H1 (cell line): ENCODE measurements around the gene GULP1. TPM values are rescaled to one million over a fixed set of nuclear protein-coding genes. Genes with fewer than 3 reads are reported as not detected.

Source experiments
- CTCF ChIA-PET: fragments of 300-600 bp; sonication (Branson Sonifier 250); formaldehyde crosslinking; loops from one replicate; lab custom pipeline; 2021; ENCODE audit not compliant: partially characterized antibody; lab: Charles Lee
- POLR2A ChIA-PET: fragments of 300-600 bp; sonication (Branson Sonifier 250); formaldehyde crosslinking; loops from one replicate; lab custom pipeline; 2021; ENCODE audit warnings: inconsistent platforms; ENCODE audit not compliant: partially characterized antibody; lab: Charles Lee
- DNase-seq, 2 experiments: peaks; one replicate each; pipeline versions ENCODE4 v3.0.0 to v3.0.0-alpha.2; 2010 to 2022; ENCODE audit warnings: low spot score in 2 of 2, low read depth in 1 of 2, mixed read lengths in 1 of 2
- FAIRE-seq: peaks from 2 replicates; lab custom pipeline; 2011; peaks lifted over from hg19 to GRCh38; lab: Jason Lieb, UNC
- H2AFZ ChIP-seq: 2 replicates; pipeline ENCODE4 v1.8.1; 2012; ENCODE audit warnings: low read length, inconsistent platforms
- H2AK5ac ChIP-seq: 2 replicates; pipeline ENCODE4 v1.6.1; 2013; ENCODE audit warnings: low read depth, low read length
- H2BK120ac ChIP-seq: replicated peaks from 2 replicates; pipeline ENCODE3; 2013; ENCODE audit warnings: low read depth, low read length, inconsistent platforms
- H2BK12ac ChIP-seq: 2 replicates; pipeline ENCODE4 v1.6.1; 2013; ENCODE audit warnings: low read depth, low read length
- H2BK15ac ChIP-seq: 2 replicates; pipeline ENCODE4 v1.6.1; 2013; ENCODE audit warnings: low read length
- H2BK20ac ChIP-seq: 2 replicates; pipeline ENCODE4 v1.6.1; 2013; ENCODE audit warnings: low read length
- H2BK5ac ChIP-seq: 2 replicates; pipeline ENCODE4 v1.6.1; 2013; ENCODE audit warnings: low read depth, low read length
- H3K14ac ChIP-seq: 2 replicates; pipeline ENCODE4 v1.6.1; 2013; ENCODE audit warnings: inconsistent platforms; ENCODE audit not compliant: insufficient read length
- H3K18ac ChIP-seq: 2 replicates; pipeline ENCODE4 v1.6.1; 2013; ENCODE audit warnings: low read length; ENCODE audit errors: extremely low read depth
- H3K23ac ChIP-seq: 2 replicates; pipeline ENCODE4 v1.6.1; 2013; ENCODE audit warnings: inconsistent platforms; ENCODE audit not compliant: insufficient read length
- H3K23me2 ChIP-seq: 2 replicates; pipeline ENCODE4 v1.6.1; 2013; ENCODE audit warnings: low read depth, low read length
- H3K27ac ChIP-seq: 2 replicates; pipeline ENCODE4 v1.6.1; 2011; ENCODE audit warnings: low read depth, low read length, inconsistent platforms
- H3K27me3 ChIP-seq, 4 experiments: replicated peaks in 1 of 4; 1 replicate in 1 of 4; 2 replicates in 3 of 4; pipeline versions ENCODE4 v1.6.1 to v1.8.1; 2011 to 2013; ENCODE audit warnings: low read length in 3 of 4, mild to moderate bottlenecking in 3 of 4, inconsistent platforms in 2 of 4, mixed read lengths in 2 of 4, moderate library complexity in 1 of 4; ENCODE audit not compliant: control insufficient read depth in 3 of 4, insufficient read depth in 3 of 4; ENCODE audit errors: extremely low read depth in 1 of 4
- H3K36me3 ChIP-seq, 4 experiments: 2 replicates each; pipeline versions ENCODE4 v1.6.1 to v1.8.1; 2011 to 2013; ENCODE audit warnings: mild to moderate bottlenecking in 4 of 4, low read length in 3 of 4, moderate library complexity in 2 of 4, control low read depth in 1 of 4, inconsistent platforms in 1 of 4; ENCODE audit not compliant: insufficient read depth in 4 of 4, control insufficient read depth in 2 of 4
- H3K4ac ChIP-seq: replicated peaks from 2 replicates; pipeline ENCODE3; 2013; ENCODE audit warnings: low read length, low read depth, mixed read lengths, inconsistent platforms; ENCODE audit not compliant: insufficient read length
- H3K4me1 ChIP-seq, 4 experiments: replicated peaks in 1 of 4; 1 replicate in 1 of 4; 2 replicates in 3 of 4; pipeline versions ENCODE4 v1.6.1 to v1.8.1; 2011 to 2013; ENCODE audit warnings: low read length in 3 of 4, inconsistent platforms in 2 of 4, mixed read lengths in 1 of 4; ENCODE audit not compliant: insufficient read depth in 4 of 4, control insufficient read depth in 3 of 4
- H3K4me2 ChIP-seq, 2 experiments: 2 replicates each; pipeline versions ENCODE4 v1.6.1 to v1.8.1; 2011 to 2013; ENCODE audit warnings: low read depth in 2 of 2, low read length in 2 of 2, control low read depth in 1 of 2, inconsistent platforms in 1 of 2, mild to moderate bottlenecking in 1 of 2; ENCODE audit not compliant: insufficient read depth in 1 of 2
- H3K4me3 ChIP-seq, 4 experiments: fragments of 200-600, 300-600 bp in 1 of 4; sonication (generic), shearing (Covaris generic), sonication (Bioruptor Twin) in 1 of 4; 2 replicates each; pipeline versions ENCODE4 v1.5.1 to v1.8.1; 2011 to 2016; ENCODE audit warnings: low read length in 4 of 4, low read depth in 3 of 4, control low read depth in 2 of 4, inconsistent platforms in 2 of 4, mild to moderate bottlenecking in 2 of 4, mixed read lengths in 1 of 4, moderate library complexity in 1 of 4; ENCODE audit not compliant: insufficient read depth in 2 of 4; ENCODE audit errors: extremely low read depth in 1 of 4
- H3K56ac ChIP-seq: replicated peaks from 2 replicates; pipeline ENCODE3; 2013; ENCODE audit warnings: low read depth, mild to moderate bottlenecking, mixed read lengths, low read length, inconsistent platforms; ENCODE audit not compliant: insufficient read length
- H3K79me1 ChIP-seq: 2 replicates; pipeline ENCODE4 v1.6.1; 2013; ENCODE audit warnings: low read depth, low read length, control low read depth
- H3K79me2 ChIP-seq, 2 experiments: 2 replicates each; pipeline versions ENCODE4 v1.6.1 to v1.8.1; 2012 to 2013; ENCODE audit warnings: low read length in 2 of 2, mild to moderate bottlenecking in 2 of 2, inconsistent platforms in 1 of 2; ENCODE audit not compliant: insufficient read depth in 2 of 2, control insufficient read depth in 1 of 2
- H3K9ac ChIP-seq, 4 experiments: replicated peaks in 1 of 4; 1 replicate in 1 of 4; 2 replicates in 3 of 4; pipeline versions ENCODE4 v1.6.1 to v1.8.1; 2011 to 2013; ENCODE audit warnings: low read depth in 3 of 4, low read length in 3 of 4, control low read depth in 2 of 4, mild to moderate bottlenecking in 2 of 4, moderate library complexity in 2 of 4, inconsistent platforms in 1 of 4; ENCODE audit errors: extremely low read depth in 1 of 4
- H3K9me3 ChIP-seq, 2 experiments: 2 replicates each; pipeline versions ENCODE4 v1.6.1 to v1.8.1; 2012 to 2013; ENCODE audit warnings: mild to moderate bottlenecking in 2 of 2, moderate library complexity in 2 of 2, control low read depth in 1 of 2, inconsistent platforms in 1 of 2, low read depth in 1 of 2, low read length in 1 of 2, mixed read lengths in 1 of 2; ENCODE audit not compliant: insufficient read depth in 2 of 2
- H4K20me1 ChIP-seq, 2 experiments: replicated peaks in 1 of 2; 2 replicates each; pipeline versions ENCODE3 to v1.8.1; 2011 to 2013; ENCODE audit warnings: inconsistent platforms in 2 of 2, low read length in 2 of 2, mild to moderate bottlenecking in 1 of 2; ENCODE audit not compliant: insufficient read depth in 2 of 2, control insufficient read depth in 1 of 2
- H4K5ac ChIP-seq: 2 replicates; pipeline ENCODE4 v1.6.1; 2013; ENCODE audit warnings: low read length, low read depth, mixed read lengths, inconsistent platforms; ENCODE audit not compliant: insufficient read length
- H4K8ac ChIP-seq: 2 replicates; pipeline ENCODE4 v1.8.0; 2013; ENCODE audit warnings: mild to moderate bottlenecking, moderate library complexity, low read length, inconsistent platforms; ENCODE audit not compliant: insufficient read depth; ENCODE audit errors: extremely low read depth
- H4K91ac ChIP-seq: replicated peaks from 2 replicates; pipeline ENCODE3; 2013; ENCODE audit warnings: low read length, mixed read lengths, inconsistent platforms; ENCODE audit not compliant: insufficient read length
- BRCA1 ChIP-seq: IDR thresholded peaks from 2 replicates; pipeline ENCODE4 v1.6.1; 2012; ENCODE audit warnings: low read depth, low read length, improper control_type of control experiment
- CHD1 ChIP-seq: IDR thresholded peaks from 2 replicates; pipeline ENCODE4 v1.6.1; 2012; ENCODE audit warnings: low read depth, low read length, improper control_type of control experiment
- E2F6 ChIP-seq: IDR thresholded peaks from 2 replicates; pipeline ENCODE4 v1.6.1; 2012; ENCODE audit warnings: inconsistent platforms
- GTF2F1 ChIP-seq: IDR thresholded peaks from 2 replicates; pipeline ENCODE4 v1.6.1; 2012; ENCODE audit warnings: low read depth, low read length, improper control_type of control experiment, borderline replicate concordance
- HDAC6 ChIP-seq: IDR thresholded peaks from one replicate; pipeline ENCODE4 v1.7.1; 2012; ENCODE audit warnings: low read depth, mild to moderate bottlenecking, inconsistent platforms, low read length, moderate library complexity
- MAX ChIP-seq: IDR thresholded peaks from 2 replicates; pipeline ENCODE4 v1.6.1; 2012; ENCODE audit warnings: inconsistent platforms
- RAD21 ChIP-seq, 2 experiments: IDR thresholded peaks in 1 of 2; conservative IDR thresholded peaks in 1 of 2; 2 replicates each; pipeline ENCODE4 v1.6.1; 2011; ENCODE audit warnings: low read depth in 2 of 2, low read length in 2 of 2, improper control_type of control experiment in 1 of 2, inconsistent platforms in 1 of 2, mild to moderate bottlenecking in 1 of 2, moderate library complexity in 1 of 2
- RBBP5 ChIP-seq: IDR thresholded peaks from 2 replicates; pipeline ENCODE4 v1.7.1; 2012; ENCODE audit warnings: low read depth, mild to moderate bottlenecking, inconsistent platforms, low read length, moderate library complexity, borderline replicate concordance
- RFX5 ChIP-seq: IDR thresholded peaks from 2 replicates; pipeline ENCODE4 v1.6.1; 2011; ENCODE audit warnings: low read depth, low read length, improper control_type of control experiment, borderline replicate concordance
- RNF2 ChIP-seq: fragments of 200-900, 300-1000 bp; sonication (generic); IDR thresholded peaks from 2 replicates; pipeline ENCODE4 v1.7.1; 2016; ENCODE audit warnings: borderline replicate concordance, low read depth, mild to moderate bottlenecking, antibody characterized with exemption, low read length; ENCODE audit not compliant: poor library complexity, severe bottlenecking; ENCODE audit errors: missing control alignments
- SIX5 ChIP-seq: IDR thresholded peaks from 2 replicates; pipeline ENCODE4 v1.6.1; 2011; ENCODE audit warnings: mild to moderate bottlenecking, low read depth, low read length
- TAF7 ChIP-seq: optimal IDR thresholded peaks from 2 replicates; pipeline ENCODE3; 2011; ENCODE audit warnings: low read depth, mild to moderate bottlenecking, inconsistent platforms, low read length, moderate library complexity, borderline replicate concordance
- TBP ChIP-seq: IDR thresholded peaks from 2 replicates; pipeline ENCODE4 v1.6.1; 2011; ENCODE audit warnings: low read depth, low read length, improper control_type of control experiment
- polyA plus RNA-seq, 7 experiments: library from polyadenylated mRNA; depleted of rRNA in 3 of 7; stranded (reverse) in 5 of 7; unstranded in 2 of 7; fragments of >200 nt in 5 of 7; fragments of 200-250 nt in 2 of 7; gene quantifications; 1 replicate in 5 of 7; 2 replicates in 1 of 7; 4 replicates in 1 of 7; pipeline versions ENCODE4 v1.2.1 to v1.2.3, GENCODE V29; 2011 to 2013; ENCODE audit warnings: missing spikeins in 2 of 7, mixed read lengths in 2 of 7
- total RNA-seq: library from RNA; stranded (reverse); fragmentation: NEBNext Ultra II Directional; extraction: Animal tissue kit (Norgen Biotek cat#: 25700); gene quantifications from 2 replicates; pipeline ENCODE4 v1.2.1, GENCODE V29; 2021

GULP1 gene
- total and polyA plus RNA-seq, 2 of the 8 experiments (the other 6 are each of a cell fraction or from before 2014, with no cell fraction given): 69.7 to 139 TPM

GRCh38 chr2:188522517-188522916 is 230.8 kb downstream of the GULP1 start:
- no peak overlapping the region for H4K91ac ChIP-seq
- no peak overlapping the region for H4K8ac ChIP-seq
- H3K23ac ChIP-seq: no peak overlapping the region
- no peaks in the 10 kb centered on the region for H3K23me2 ChIP-seq
- H3K79me2 ChIP-seq: 0 out of 4 replicates have a peak, but pooled peaks cover 0 to 6% of the 10 kb centered on the region in 2 experiments
- no peak overlapping the region for H3K4me2 ChIP-seq
- H3K79me1 ChIP-seq: no peaks in the 10 kb centered on the region
- H2BK5ac ChIP-seq: no peak overlapping the region
- H2BK120ac ChIP-seq: no peak overlapping the region
- H2AFZ ChIP-seq: no peak overlapping the region
- H3K27ac ChIP-seq: no peak overlapping the region
- H2AK5ac ChIP-seq: no peak overlapping the region
- CTCF ChIA-PET: interaction anchor here (0.9 to 2.6 kb wide), 6 partner anchors 56 to 571 kb away, joined by 3 to 8 read pairs (median 4); no protein-coding TSS in a partner anchor
- FAIRE-seq (no peak), DNase-seq (no peak)
- H4K5ac ChIP-seq: no peak overlapping the region
- peaks cover 0 to 2% of the 10 kb centered on the region in 2 experiments for H4K20me1 ChIP-seq
- H3K14ac ChIP-seq: no peak overlapping the region
- peaks cover 0 to 6% (median 0%) of the 10 kb centered on the region in 4 experiments; a peak in 3 of 8 replicates for H3K36me3 ChIP-seq
- no peak overlapping the region for H2BK20ac ChIP-seq
- no peak overlapping the region for H3K4me3 ChIP-seq
- POLR2A ChIA-PET: no interaction called here
- H3K27me3 ChIP-seq: no peaks in the 10 kb centered on the region
- H3K9ac ChIP-seq: no peak overlapping the region
- no peak overlapping the region for H3K4ac ChIP-seq
- H3K9me3 ChIP-seq: no peaks in the 10 kb centered on the region
- no peak overlapping the region for H3K56ac ChIP-seq
- H2BK12ac ChIP-seq: no peak overlapping the region
- no peak overlapping the region for H2BK15ac ChIP-seq
- peaks cover 0 to 4% (median 1%) of the 10 kb centered on the region in 4 experiments; a peak in 4 of 7 replicates for H3K4me1 ChIP-seq
- no peak overlapping the region for H3K18ac ChIP-seq
- TF ChIP-seq BRCA1 (no peak), HDAC6 (no peak), GTF2F1 (no peak), MAX (no peak), RNF2 (no peak), RFX5 (no peak), TAF7 (no peak), TBP (no peak), RAD21 (IDR thresholded peaks at IDR 0.05 in 1 of 2, conservative IDR thresholded peaks at IDR 0.05 in 1 of 2; ENCODE audit: low read depth in 2 of 2, low read length in 2 of 2) (no peak), SIX5 (no peak), CHD1 (no peak), E2F6 (no peak), RBBP5 (no peak)
